Measurements from ENCODE around the gene SLC22A8. TPM values are rescaled to one million over a fixed set of nuclear protein-coding genes. Genes with fewer than 3 reads are reported as not detected.

The SLC22A8 gene
- total RNA-seq, 1 donor from 2014 or later: not detected

GRCh38 chr11:63020671-63021291 is 5.1 kb upstream of the SLC22A8 start:
- DNase-seq (ENCODE audit: low read depth): no peak
- H3K4me3 ChIP-seq (ENCODE audit: low read depth, low read length): no peak overlapping the region
- peak; percentile 51 for TF ChIP-seq CTCF (conservative IDR thresholded peaks at IDR 0.05; ENCODE audit: low read depth, low read length)

GRCh38 chr11:63019506-63019905 is 3.9 kb upstream of the SLC22A8 start:
- TF ChIP-seq CTCF (conservative IDR thresholded peaks at IDR 0.05; ENCODE audit: low read depth, low read length): no peak

GRCh38 chr11:63017306-63017974 is 1.8 kb upstream of the SLC22A8 start:
- no peak overlapping the region for H3K4me3 ChIP-seq (ENCODE audit: low read depth, low read length)
- no peak for DNase-seq (ENCODE audit: low read depth)
- no peak for TF ChIP-seq CTCF (conservative IDR thresholded peaks at IDR 0.05; ENCODE audit: low read depth, low read length)

More at GRCh38 chr11:63019506-63019905, 3.9 kb upstream of the SLC22A8 start:
- no peak overlapping the region for H3K4me3 ChIP-seq (ENCODE audit: low read depth, low read length)
- no peak for DNase-seq (ENCODE audit: low read depth)

- H3K4me3 ChIP-seq (ENCODE audit: low read depth, low read length): no peak overlapping the region
- no peak for DNase-seq (ENCODE audit: low read depth)
- no peak for TF ChIP-seq CTCF (conservative IDR thresholded peaks at IDR 0.05; ENCODE audit: low read depth, low read length)
Observed at GRCh38 chr11:63014408-63015055, 1.1 kb downstream of the SLC22A8 start.

- TF ChIP-seq CTCF (conservative IDR thresholded peaks at IDR 0.05; ENCODE audit: low read depth, low read length): no peak
- DNase-seq (ENCODE audit: low read depth): no peak
Observed at GRCh38 chr11:63012839-63013238, 2.8 kb downstream of the SLC22A8 start.

GRCh38 chr11:63012430-63012829 is 3.2 kb downstream of the SLC22A8 start:
- no peak overlapping the region for H3K4me3 ChIP-seq (ENCODE audit: low read depth, low read length)
- TF ChIP-seq CTCF (conservative IDR thresholded peaks at IDR 0.05; ENCODE audit: low read depth, low read length): no peak
- DNase-seq (ENCODE audit: low read depth): no peak

More at GRCh38 chr11:63012839-63013238, 2.8 kb downstream of the SLC22A8 start:
- no peak overlapping the region for H3K4me3 ChIP-seq (ENCODE audit: low read depth, low read length)

Data from epithelial cell of proximal tubule (primary cell).